ENCODE results near the gene ZC3H18. TPM values are rescaled to one million over a fixed set of nuclear protein-coding genes. Genes with fewer than 3 reads are reported as not detected.

Gene ZC3H18
- total RNA-seq, 1 donor from 2014 or later, result 10.5 TPM

GRCh38 chr16:88643644-88643932 is 73.4 kb downstream of the ZC3H18 start:
- Histone ChIP-seq H3K36me3 (ENCODE audit: control insufficient read depth, insufficient read depth, low read length) (no peaks in the 10 kb centered on the region), H3K4me3 (ENCODE audit: low read depth, low read length) (no peak overlapping the region), H3K27me3 (ENCODE audit: control insufficient read depth, insufficient read depth, low read length) (peaks cover 20% of the 10 kb centered on the region)
- no peak for DNase-seq (ENCODE audit: low read depth)
- no peak for FAIRE-seq
- no peak for TF ChIP-seq CTCF (IDR thresholded peaks at IDR 0.05; ENCODE audit: insufficient read depth, low read length, severe bottlenecking)

GRCh38 chr16:88645455-88645854 is 75.3 kb downstream of the ZC3H18 start:
- DNase-seq (ENCODE audit: low read depth) (no peak), FAIRE-seq (no peak)
- no peaks in the 10 kb centered on the region for H3K36me3 ChIP-seq (ENCODE audit: control insufficient read depth, insufficient read depth, low read length)
- H3K4me3 ChIP-seq (ENCODE audit: low read depth, low read length), result no peak overlapping the region
- H3K27me3 ChIP-seq (ENCODE audit: control insufficient read depth, insufficient read depth, low read length), result peaks cover 4% of the 10 kb centered on the region
- no peak for TF ChIP-seq CTCF (IDR thresholded peaks at IDR 0.05; ENCODE audit: insufficient read depth, low read length, severe bottlenecking)

DNA sequence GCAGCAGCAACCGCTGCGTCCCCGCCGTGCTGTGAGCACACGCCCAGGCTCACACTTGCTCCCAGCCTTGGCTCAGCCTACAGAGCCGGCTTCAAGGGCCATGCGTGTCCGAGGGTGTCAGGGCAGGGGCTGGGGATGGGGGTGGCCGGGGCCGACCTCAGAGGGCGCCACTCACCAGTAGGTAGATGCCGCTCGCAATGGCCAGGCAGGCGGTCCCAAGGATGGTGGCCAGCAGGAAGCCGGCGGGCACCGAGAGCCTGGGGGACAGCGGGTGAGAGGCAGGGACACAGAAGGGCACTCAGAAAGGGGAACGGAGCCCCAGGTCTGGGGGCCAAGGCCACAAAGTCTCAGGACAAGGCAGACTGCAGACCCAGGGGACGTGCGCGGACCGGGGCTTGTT is 75.7 kb downstream of the ZC3H18 start:
- no peak for FAIRE-seq
- no peak overlapping the region for H3K4me3 ChIP-seq (ENCODE audit: low read depth, low read length)

GRCh38 chr16:88646345-88647034 is 76.3 kb downstream of the ZC3H18 start:
- H3K4me3 ChIP-seq (ENCODE audit: low read depth, low read length), result no peak overlapping the region
- no peak for TF ChIP-seq CTCF (IDR thresholded peaks at IDR 0.05; ENCODE audit: insufficient read depth, low read length, severe bottlenecking)
- DNase-seq (ENCODE audit: low read depth) (no peak), FAIRE-seq (no peak)
- no peaks in the 10 kb centered on the region for H3K36me3 ChIP-seq (ENCODE audit: control insufficient read depth, insufficient read depth, low read length)
- no peaks in the 10 kb centered on the region for H3K27me3 ChIP-seq (ENCODE audit: control insufficient read depth, insufficient read depth, low read length)

More for the DNA sequence above, 75.7 kb downstream of the ZC3H18 start:
- TF ChIP-seq CTCF (IDR thresholded peaks at IDR 0.05; ENCODE audit: insufficient read depth, low read length, severe bottlenecking), result no peak
- Histone ChIP-seq H3K27me3 (ENCODE audit: control insufficient read depth, insufficient read depth, low read length) (peaks cover 2% of the 10 kb centered on the region), H3K36me3 (ENCODE audit: control insufficient read depth, insufficient read depth, low read length) (no peaks in the 10 kb centered on the region)
- DNase-seq (ENCODE audit: low read depth), result no peak

- Histone ChIP-seq H3K27me3 (ENCODE audit: control insufficient read depth, insufficient read depth, low read length) (no peaks in the 10 kb centered on the region), H3K4me3 (ENCODE audit: low read depth, low read length) (no peak overlapping the region), H3K36me3 (ENCODE audit: control insufficient read depth, insufficient read depth, low read length) (no peaks in the 10 kb centered on the region)
- FAIRE-seq, result no peak
- no peak for DNase-seq (ENCODE audit: low read depth)
- TF ChIP-seq CTCF (IDR thresholded peaks at IDR 0.05; ENCODE audit: insufficient read depth, low read length, severe bottlenecking), result no peak
Observed at GRCh38 chr16:88647178-88648070, 77.2 kb downstream of the ZC3H18 start.
